Measurements from ENCODE around the gene THTPA. TPM values are rescaled to one million over a fixed set of nuclear protein-coding genes. Genes with fewer than 3 reads are reported as not detected.

Gene THTPA
- total and polyA plus RNA-seq, 2 of the 13 experiments (the other 11 are each of a cell fraction or from before 2014, with no cell fraction given): 7.4 to 8.7 TPM

- TF ChIP-seq ZNF709 (CRISPR knock-in tag; IDR thresholded peaks at IDR 0.05) (peak; percentile 31; the same call in 1 of the 2 replicates), ZNF3 (CRISPR knock-in tag; IDR thresholded peaks at IDR 0.05) (no peak), ZNF543 (CRISPR knock-in tag; IDR thresholded peaks at IDR 0.05) (no peak), ZNF550 (CRISPR knock-in tag; IDR thresholded peaks at IDR 0.05; ENCODE audit: borderline replicate concordance) (no peak), TOE1 (CRISPR knock-in tag; IDR thresholded peaks at IDR 0.05) (no peak; the same call in 1 of the 2 replicates), POGZ (CRISPR knock-in tag; IDR thresholded peaks at IDR 0.05) (no peak; the same call in 1 of the 2 replicates), ZC3H4 (CRISPR knock-in tag; IDR thresholded peaks at IDR 0.05; ENCODE audit: borderline replicate concordance) (no peak), ATF6 (CRISPR knock-in tag; conservative IDR thresholded peaks at IDR 0.05) (no peak), STAT5B (CRISPR knock-in tag; IDR thresholded peaks at IDR 0.05) (no peak), IRX3 (CRISPR knock-in tag; IDR thresholded peaks at IDR 0.05; ENCODE audit: borderline replicate concordance, low read depth) (no peak), LRRFIP1 (CRISPR knock-in tag; conservative IDR thresholded peaks at IDR 0.05) (peak; percentile 76; the same call in 1 of the 2 replicates), ZNF20 (CRISPR knock-in tag; IDR thresholded peaks at IDR 0.05) (no peak), NFRKB (IDR thresholded peaks at IDR 0.05) (no peak), KLF12 (CRISPR knock-in tag; IDR thresholded peaks at IDR 0.05; ENCODE audit: borderline replicate concordance) (no peak), SNAPC4 (CRISPR knock-in tag; IDR thresholded peaks at IDR 0.05) (peak; percentile 69; the same call in 1 of the 2 replicates), HNRNPUL1 (IDR thresholded peaks at IDR 0.05; ENCODE audit: low read depth, low read length) (no peak), PRMT3 (CRISPR knock-in tag; IDR thresholded peaks at IDR 0.05; ENCODE audit: borderline replicate concordance, low read depth) (no peak), ZNF337 (CRISPR knock-in tag; IDR thresholded peaks at IDR 0.05; ENCODE audit: borderline replicate concordance, low read depth) (no peak), CBX2 (IDR thresholded peaks at IDR 0.05; ENCODE audit: low read depth, low read length) (no peak), CBX2 (CRISPR knock-in tag; IDR thresholded peaks at IDR 0.05; ENCODE audit: low read depth) (no peak)
These were observed 3.2 kb downstream of the THTPA start (continued) for GRCh38 chr14:23559010-23559925.

Measured in HepG2 (cell line).